Osteocyte (in vitro differentiated cells): ENCODE data around the gene RASSF4. TPM values are rescaled to one million over a fixed set of nuclear protein-coding genes. Genes with fewer than 3 reads are reported as not detected.

Experiments
- DNase-seq: peaks from one replicate; pipeline ENCODE4 v3.0.0; 2021; ENCODE audit warnings: mixed read lengths; ENCODE audit not compliant: unreplicated experiment; ENCODE audit errors: extremely low spot score
- H3K27ac Mint-ChIP-seq: one replicate; pipeline ENCODE4 v1.8.0; 2021; ENCODE audit warnings: mild to moderate bottlenecking, mixed read lengths; ENCODE audit not compliant: unreplicated experiment
- H3K27me3 Mint-ChIP-seq: one replicate; pipeline ENCODE4 v1.8.0; 2021; ENCODE audit warnings: mixed read lengths; ENCODE audit not compliant: unreplicated experiment
- H3K36me3 Mint-ChIP-seq: one replicate; pipeline ENCODE4 v1.8.0; 2021; ENCODE audit warnings: mixed read lengths; ENCODE audit not compliant: unreplicated experiment
- H3K4me1 Mint-ChIP-seq: one replicate; pipeline ENCODE4 v1.8.0; 2021; ENCODE audit warnings: mixed read lengths; ENCODE audit not compliant: unreplicated experiment
- H3K4me3 Mint-ChIP-seq: one replicate; pipeline ENCODE4 v1.8.0; 2021; ENCODE audit warnings: mild to moderate bottlenecking, moderate library complexity, mixed read lengths; ENCODE audit not compliant: unreplicated experiment
- H3K9me3 Mint-ChIP-seq: one replicate; pipeline ENCODE4 v1.8.0; 2021; ENCODE audit warnings: mixed read lengths; ENCODE audit not compliant: unreplicated experiment
- CTCF ChIP-seq: fragments of 200-600 bp; sonication (generic); IDR thresholded peaks from 2 replicates; pipeline ENCODE4 v1.5.0; 2021; ENCODE audit warnings: antibody characterized with exemption, mild to moderate bottlenecking, moderate library complexity
- total RNA-seq: library from RNA; stranded (reverse); gene quantifications from 2 replicates; pipeline ENCODE4 v1.2.1, GENCODE V29; 2021

Gene RASSF4
- total RNA-seq, 1 donor from 2014 or later, result 11.8 TPM

GRCh38 chr10:44971935-44972757 is 12.5 kb downstream of the RASSF4 start:
- Mint-ChIP-seq H3K27me3 (no peaks in the 10 kb centered on the region), H3K4me3 (no peak overlapping the region), H3K27ac (no peak overlapping the region), H3K4me1 (peaks cover 45% of the 10 kb centered on the region), H3K36me3 (peaks cover 7% of the 10 kb centered on the region), H3K9me3 (no peaks in the 10 kb centered on the region)
- no peak for DNase-seq
- TF ChIP-seq CTCF, result no peak

- Mint-ChIP-seq H3K27ac (no peak overlapping the region), H3K4me3 (no peak overlapping the region), H3K27me3 (no peaks in the 10 kb centered on the region), H3K4me1 (peaks cover 41% of the 10 kb centered on the region), H3K36me3 (peaks cover 7% of the 10 kb centered on the region), H3K9me3 (no peaks in the 10 kb centered on the region)
- no peak for TF ChIP-seq CTCF
- DNase-seq, result no peak
Measured at GRCh38 chr10:44972874-44973306, 13.3 kb downstream of the RASSF4 start.

GRCh38 chr10:44973323-44974081 is 13.9 kb downstream of the RASSF4 start:
- no peak overlapping the region for H3K27ac Mint-ChIP-seq
- H3K9me3 Mint-ChIP-seq, result no peaks in the 10 kb centered on the region
- H3K4me3 Mint-ChIP-seq, result no peak overlapping the region
- no peak for DNase-seq
- H3K27me3 Mint-ChIP-seq, result no peaks in the 10 kb centered on the region
- TF ChIP-seq CTCF, result no peak
- H3K4me1 Mint-ChIP-seq, result peaks cover 42% of the 10 kb centered on the region
- H3K36me3 Mint-ChIP-seq, result peaks cover 7% of the 10 kb centered on the region

GRCh38 chr10:44974082-44974627 is 14.6 kb downstream of the RASSF4 start:
- peaks cover 48% of the 10 kb centered on the region for H3K4me1 Mint-ChIP-seq
- DNase-seq, result no peak
- peaks cover 7% of the 10 kb centered on the region for H3K36me3 Mint-ChIP-seq
- H3K27me3 Mint-ChIP-seq, result no peaks in the 10 kb centered on the region
- no peak for TF ChIP-seq CTCF
- no peak overlapping the region for H3K4me3 Mint-ChIP-seq
- H3K9me3 Mint-ChIP-seq, result no peaks in the 10 kb centered on the region
- H3K27ac Mint-ChIP-seq, result peak overlapping the region; percentile 57
